Right atrium auricular region (tissue), 2 donors: ENCODE results near the gene TRAF3. TPM values are rescaled to one million over a fixed set of nuclear protein-coding genes. Genes with fewer than 3 reads are reported as not detected.

Experiments
- DNase-seq: peaks from one replicate; pipeline ENCODE4 v3.0.0-alpha.2; 2019; ENCODE audit warnings: low spot score
- H3K27ac ChIP-seq, 2 donors: fragments of 200-600 bp; sonication (generic); 1 replicate in 1 of 2; 2 replicates in 1 of 2; pipeline ENCODE4 v1.5.1; 2016 to 2019
- H3K27me3 ChIP-seq, 2 donors: fragments of 200-600 bp; sonication (generic); one replicate each; pipeline versions ENCODE4 v1.5.1 to v1.6.0; 2017 to 2019
- H3K36me3 ChIP-seq: fragments of 200-600 bp; sonication (generic); one replicate; pipeline ENCODE4 v1.5.1; 2016
- H3K4me1 ChIP-seq, 2 donors: fragments of 200-600 bp; sonication (generic); one replicate each; pipeline versions ENCODE4 v1.5.1 to v1.6.0; 2017 to 2019
- H3K4me3 ChIP-seq, 2 donors: fragments of 200-600 bp; sonication (generic); 1 replicate in 1 of 2; 2 replicates in 1 of 2; pipeline ENCODE4 v1.5.1; 2017 to 2019; ENCODE audit warnings: mild to moderate bottlenecking in 1 of 2, moderate library complexity in 1 of 2
- H3K9me3 ChIP-seq, 2 donors: fragments of 200-600 bp; sonication (generic); one replicate each; pipeline ENCODE4 v1.5.1; 2019
- total RNA-seq, 2 donors: library from RNA; depleted of rRNA; stranded (reverse); fragments of >200 nt; gene quantifications; one replicate each; pipeline ENCODE4 v1.1.0, GENCODE V29; 2016
- TF ChIP-seq, protein P1 (sequence below), 2 donors: fragments of 200-600 bp; sonication (generic); IDR thresholded peaks; one replicate each; pipeline ENCODE4 v1.5.1; 2019; ENCODE audit warnings: antibody characterized with exemption in 2 of 2

The TRAF3 gene
- total RNA-seq, 2 donors from 2014 or later, result 9.1 to 10.0 TPM

DNA sequence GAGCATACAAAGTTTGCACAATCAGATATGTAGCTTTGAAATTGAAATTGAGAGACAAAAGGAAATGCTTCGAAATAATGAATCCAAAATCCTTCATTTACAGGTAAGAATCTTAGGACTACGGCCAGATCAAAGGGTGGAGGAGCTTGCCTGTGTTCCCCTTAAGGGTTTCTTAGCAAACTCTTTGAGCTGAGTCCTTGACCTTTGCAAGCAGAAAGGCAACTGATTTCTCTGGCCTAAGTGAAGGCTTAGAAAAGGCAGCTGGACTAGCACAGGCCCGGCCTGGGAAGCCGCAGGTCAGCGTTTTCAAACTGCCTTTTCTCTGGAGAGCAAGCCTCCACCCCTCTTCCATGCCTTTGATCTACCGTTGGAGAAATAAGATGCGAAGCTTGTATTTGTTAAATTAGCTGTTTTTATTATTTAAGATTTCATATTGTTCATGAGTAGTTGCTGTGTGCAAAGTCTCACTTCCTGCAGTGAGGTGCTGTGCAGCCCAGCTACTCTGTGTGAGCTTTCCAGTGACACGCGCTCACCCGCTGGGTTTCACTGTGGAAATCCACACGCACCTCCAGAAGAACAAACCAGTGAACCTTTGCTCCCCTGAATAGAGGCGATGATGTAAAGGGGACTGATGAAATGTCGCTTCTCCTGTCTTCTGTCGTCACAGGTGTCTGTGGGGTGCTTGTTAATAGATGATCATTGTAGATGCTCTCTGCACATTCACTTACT, 120.2 kb downstream of the TRAF3 start:
- Histone ChIP-seq H3K27ac (no peak overlapping the region), H3K36me3 (no peaks in the 10 kb centered on the region), H3K9me3 (no peaks in the 10 kb centered on the region), H3K4me3 (no peak overlapping the region), H3K4me1 (peaks cover 0 to 6% of the 10 kb centered on the region in 2 donors), H3K27me3 (no peaks in the 10 kb centered on the region)
- no peak for DNase-seq
- TF ChIP-seq, protein P1, sequence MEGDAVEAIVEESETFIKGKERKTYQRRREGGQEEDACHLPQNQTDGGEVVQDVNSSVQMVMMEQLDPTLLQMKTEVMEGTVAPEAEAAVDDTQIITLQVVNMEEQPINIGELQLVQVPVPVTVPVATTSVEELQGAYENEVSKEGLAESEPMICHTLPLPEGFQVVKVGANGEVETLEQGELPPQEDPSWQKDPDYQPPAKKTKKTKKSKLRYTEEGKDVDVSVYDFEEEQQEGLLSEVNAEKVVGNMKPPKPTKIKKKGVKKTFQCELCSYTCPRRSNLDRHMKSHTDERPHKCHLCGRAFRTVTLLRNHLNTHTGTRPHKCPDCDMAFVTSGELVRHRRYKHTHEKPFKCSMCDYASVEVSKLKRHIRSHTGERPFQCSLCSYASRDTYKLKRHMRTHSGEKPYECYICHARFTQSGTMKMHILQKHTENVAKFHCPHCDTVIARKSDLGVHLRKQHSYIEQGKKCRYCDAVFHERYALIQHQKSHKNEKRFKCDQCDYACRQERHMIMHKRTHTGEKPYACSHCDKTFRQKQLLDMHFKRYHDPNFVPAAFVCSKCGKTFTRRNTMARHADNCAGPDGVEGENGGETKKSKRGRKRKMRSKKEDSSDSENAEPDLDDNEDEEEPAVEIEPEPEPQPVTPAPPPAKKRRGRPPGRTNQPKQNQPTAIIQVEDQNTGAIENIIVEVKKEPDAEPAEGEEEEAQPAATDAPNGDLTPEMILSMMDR (IDR thresholded peaks at IDR 0.05), result no peak

DNA sequence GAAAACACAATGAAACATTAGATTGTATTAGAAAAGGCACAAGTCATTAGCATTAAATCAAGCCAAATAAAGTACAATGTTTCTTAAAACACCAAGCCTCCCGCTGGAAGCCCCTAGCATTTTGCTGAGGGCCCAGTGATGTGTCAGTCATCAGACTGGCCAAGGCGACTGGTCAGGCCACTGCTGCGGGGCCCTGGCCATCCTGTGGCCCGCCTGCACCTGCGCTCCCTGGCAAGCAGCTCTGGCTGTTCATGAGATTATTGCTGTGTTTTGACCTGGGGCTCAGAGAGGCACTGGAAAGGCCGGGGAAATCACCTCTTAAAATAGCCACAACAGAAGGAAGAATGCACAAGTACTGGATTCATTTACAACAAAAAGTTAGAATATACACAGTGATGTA, 121.0 kb downstream of the TRAF3 start:
- DNase-seq, result no peak
- TF ChIP-seq, protein P1 (IDR thresholded peaks at IDR 0.05), result no peak
- no peak overlapping the region for H3K4me3 ChIP-seq
- no peaks in the 10 kb centered on the region for H3K36me3 ChIP-seq
- H3K27me3 ChIP-seq, result no peaks in the 10 kb centered on the region
- H3K4me1 ChIP-seq, result peaks cover 0 to 6% of the 10 kb centered on the region in 2 donors
- no peaks in the 10 kb centered on the region for H3K9me3 ChIP-seq
- H3K27ac ChIP-seq, result no peak overlapping the region

DNA sequence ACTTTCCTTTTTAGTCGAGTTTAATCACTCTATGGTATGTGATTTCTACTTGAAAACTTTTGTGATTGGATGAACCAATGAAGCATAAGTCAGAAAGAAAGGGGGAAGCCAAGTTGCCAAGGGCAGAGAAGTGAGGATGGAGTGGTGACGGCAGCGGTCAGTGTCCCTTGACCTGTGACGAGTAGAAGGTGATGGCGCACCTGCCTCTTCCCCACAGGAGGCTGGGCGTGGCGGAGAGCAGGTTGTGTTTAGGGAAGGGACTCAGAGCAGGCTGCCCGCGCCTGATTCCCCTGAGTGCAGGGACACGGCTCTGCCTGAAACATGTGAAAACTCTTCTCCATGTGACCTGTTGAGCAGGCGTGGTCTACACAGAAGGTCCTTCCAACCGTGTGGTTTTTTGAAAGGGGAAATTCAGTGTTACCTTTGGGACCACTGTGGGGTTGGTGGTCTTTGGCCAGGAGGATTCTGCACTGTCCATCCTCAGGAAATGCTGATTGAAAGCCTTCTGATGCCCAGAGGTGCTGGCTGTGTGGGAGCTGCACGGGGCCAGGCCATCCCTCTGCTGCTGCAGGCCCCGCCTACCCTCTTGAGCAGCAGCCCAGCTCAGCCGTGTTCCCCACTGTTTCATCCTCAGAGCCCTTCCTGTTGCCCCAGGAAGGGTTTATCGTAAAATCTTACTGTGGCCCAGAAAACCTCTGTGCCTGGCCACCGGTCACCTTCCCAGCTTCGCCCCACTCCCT, 121.7 kb downstream of the TRAF3 start:
- Histone ChIP-seq H3K4me3 (no peak overlapping the region), H3K27me3 (no peaks in the 10 kb centered on the region), H3K36me3 (no peaks in the 10 kb centered on the region), H3K27ac (no peak overlapping the region), H3K4me1 (peaks cover 0 to 6% of the 10 kb centered on the region in 2 donors), H3K9me3 (no peaks in the 10 kb centered on the region)
- TF ChIP-seq, protein P1 (IDR thresholded peaks at IDR 0.05), result no peak
- no peak for DNase-seq

DNA sequence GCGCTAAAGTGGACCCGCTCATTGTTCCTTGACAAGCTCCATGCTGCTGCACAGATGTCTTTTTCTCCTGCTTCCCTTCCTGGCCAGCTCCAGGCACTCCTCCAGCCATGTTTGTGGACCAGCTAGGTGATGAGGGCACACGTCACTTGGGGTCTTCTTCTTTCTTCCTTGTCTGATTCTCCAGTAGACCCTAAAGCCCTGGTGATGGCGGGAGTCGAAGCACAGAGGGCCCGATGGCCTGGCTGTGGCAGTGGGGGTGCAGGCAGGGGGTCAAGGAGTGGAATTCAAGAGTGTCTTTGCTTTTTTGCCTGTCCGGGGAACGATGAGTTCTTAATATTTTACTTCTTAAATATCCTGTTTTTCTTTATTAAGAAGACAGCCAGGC, 122.3 kb downstream of the TRAF3 start:
- Histone ChIP-seq H3K36me3 (no peaks in the 10 kb centered on the region), H3K4me1 (peaks cover 0 to 6% of the 10 kb centered on the region in 2 donors), H3K27me3 (no peaks in the 10 kb centered on the region), H3K27ac (no peak overlapping the region), H3K4me3 (no peak overlapping the region), H3K9me3 (no peaks in the 10 kb centered on the region)
- no peak for DNase-seq
- TF ChIP-seq, protein P1 (IDR thresholded peaks at IDR 0.05), result no peak

DNA sequence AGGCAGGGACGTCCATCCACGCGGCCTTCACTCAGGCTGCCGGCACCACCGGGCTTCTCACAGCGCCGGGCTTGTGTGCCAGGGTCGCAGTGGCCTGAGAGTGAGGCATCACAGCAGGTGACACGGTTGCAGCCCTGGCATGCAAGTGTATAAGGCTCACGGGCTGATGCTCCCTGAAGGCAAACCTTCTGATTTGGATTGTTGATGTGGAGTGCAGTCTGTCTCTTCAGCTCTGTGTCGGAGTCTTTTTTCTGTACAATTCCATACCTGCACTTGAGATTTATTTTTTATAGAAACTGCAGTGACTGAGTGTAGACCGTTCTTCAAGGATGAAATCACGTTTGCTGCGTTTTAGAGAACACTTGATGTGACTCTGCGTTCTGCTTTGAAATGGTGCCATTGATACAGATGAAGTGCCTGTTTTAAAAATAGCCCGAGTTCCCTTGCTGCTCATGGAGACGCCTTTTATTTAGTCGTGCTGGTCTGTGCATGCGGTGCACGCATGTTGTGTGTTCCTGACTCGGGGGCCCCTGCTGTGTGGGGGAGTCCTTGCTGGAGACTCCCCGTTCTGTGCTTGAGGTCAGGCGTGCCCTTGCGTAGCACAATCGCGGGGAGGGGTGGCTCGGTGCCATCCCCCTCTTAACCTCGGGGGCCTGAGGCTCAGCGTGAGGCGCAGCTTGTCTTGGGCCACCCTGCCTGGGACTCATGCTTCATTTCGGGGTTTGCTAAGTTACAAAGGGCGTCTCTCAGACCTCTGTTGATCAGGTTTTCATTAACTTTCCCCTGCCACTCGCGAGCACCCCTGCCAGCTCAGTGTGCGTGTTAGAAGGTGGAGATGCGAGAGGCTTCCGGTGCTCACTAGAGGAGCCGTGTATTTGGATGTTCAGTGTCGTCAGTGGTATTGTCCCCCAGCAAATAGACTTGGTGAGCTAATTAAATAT, 123.7 kb downstream of the TRAF3 start:
- peaks cover 0 to 6% of the 10 kb centered on the region in 2 donors for H3K4me1 ChIP-seq
- TF ChIP-seq, protein P1 (IDR thresholded peaks at IDR 0.05), result no peak
- DNase-seq, result no peak
- H3K4me3 ChIP-seq, result peak overlapping the region in 1 of 2 donors; percentile 27
- no peaks in the 10 kb centered on the region for H3K27me3 ChIP-seq
- H3K27ac ChIP-seq, result no peak overlapping the region
- no peaks in the 10 kb centered on the region for H3K36me3 ChIP-seq
- H3K9me3 ChIP-seq, result no peaks in the 10 kb centered on the region
